HG03025 (cell line): ENCODE results near the gene GUCY1A1.
"Not testable (repeated sequence)": the region's sequence is repeated elsewhere in the genome, so short reads cannot be mapped to it uniquely, and the experiment has no call there.

Source experiments
- ATAC-seq: cut with Tn5 transposase; IDR thresholded peaks from one replicate; pipeline ENCODE4 v1.9.1; 2021; ENCODE audit warnings: mild to moderate bottlenecking, moderate library complexity; ENCODE audit not compliant: unreplicated experiment, low FRiP score

GUCY1A1 gene

GRCh38 chr4:155666344-155667221 is at the start of gene GUCY1A1:
Gene GUCY1A1 (plus strand): TSS chr4:155666848. CDS start chr4:155696868, 30,020 bp downstream.
- no peak for ATAC-seq

GRCh38 chr4:155617296-155617695 is 49.4 kb upstream of the GUCY1A1 start:
- no peak for ATAC-seq

- no peak for ATAC-seq
These were observed 48.3 kb upstream of the GUCY1A1 start for GRCh38 chr4:155618183-155618838.

GRCh38 chr4:155620637-155621036 is 46.0 kb upstream of the GUCY1A1 start:
- ATAC-seq = no peak

GRCh38 chr4:155624478-155624877 is 42.2 kb upstream of the GUCY1A1 start:
- no peak for ATAC-seq

GRCh38 chr4:155626561-155626960 is 40.1 kb upstream of the GUCY1A1 start:
- no peak for ATAC-seq

GRCh38 chr4:155629183-155629825 is 37.3 kb upstream of the GUCY1A1 start:
- ATAC-seq = no peak

GRCh38 chr4:155629956-155630355 is 36.7 kb upstream of the GUCY1A1 start:
- no peak for ATAC-seq

- no peak for ATAC-seq
These were observed 34.3 kb upstream of the GUCY1A1 start for GRCh38 chr4:155632310-155632840.

GRCh38 chr4:155638195-155638965 is 28.3 kb upstream of the GUCY1A1 start:
- ATAC-seq = no peak

GRCh38 chr4:155639704-155640523 is 26.7 kb upstream of the GUCY1A1 start:
- peak; percentile 86 for ATAC-seq

- ATAC-seq = no peak
These were observed 25.9 kb upstream of the GUCY1A1 start for GRCh38 chr4:155640751-155641150.

- ATAC-seq = no peak
These were observed 23.6 kb upstream of the GUCY1A1 start for GRCh38 chr4:155643087-155643486.

- ATAC-seq = no peak
These were observed 20.6 kb upstream of the GUCY1A1 start for GRCh38 chr4:155646001-155646400.

GRCh38 chr4:155650785-155651184 is 15.9 kb upstream of the GUCY1A1 start:
- not testable (repeated sequence) for ATAC-seq

- no peak for ATAC-seq
These were observed 13.6 kb upstream of the GUCY1A1 start for GRCh38 chr4:155653052-155653451.

- no peak for ATAC-seq
These were observed 10.6 kb upstream of the GUCY1A1 start for GRCh38 chr4:155656025-155656424.

GRCh38 chr4:155657169-155657568 is 9.5 kb upstream of the GUCY1A1 start:
- no peak for ATAC-seq

GRCh38 chr4:155657985-155658680 is 8.5 kb upstream of the GUCY1A1 start:
- no peak for ATAC-seq
